Inflammatory macrophage treated with lipopolysaccharide for 4 hours (primary cell): Measurements from ENCODE around the gene FOXI3.
"Not testable (repeated sequence)": the region's sequence is repeated elsewhere in the genome, so short reads cannot be mapped to it uniquely, and the experiment has no call there.

ENCODE experiments used
- DNase-seq: peaks from one replicate; pipeline ENCODE4 v3.0.0-alpha.2; 2020

FOXI3 gene

DNA sequence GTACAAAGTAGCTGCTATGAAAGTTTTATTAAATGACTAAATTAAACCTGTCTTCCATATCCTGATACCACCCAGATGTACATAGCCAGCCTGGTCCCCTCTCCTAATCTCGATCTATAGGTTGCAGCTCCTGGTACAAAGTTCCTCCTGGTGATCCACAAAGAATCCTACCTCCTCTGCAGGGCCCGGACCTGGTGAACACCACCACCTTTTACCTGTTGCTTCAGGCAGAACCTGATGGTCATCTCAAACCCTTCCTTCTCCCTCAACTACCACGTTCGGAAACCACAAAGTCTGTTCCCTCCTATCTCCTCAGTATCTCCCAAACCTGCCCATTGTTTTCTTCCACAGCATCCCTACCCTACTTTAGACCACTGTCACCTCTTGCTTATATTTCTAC lies 15.5 kb downstream of the FOXI3 start:
- DNase-seq: no peak

- DNase-seq: no peak
These were observed 22.6 kb downstream of the FOXI3 start for GRCh38 chr2:88429929-88430328.

GRCh38 chr2:88423733-88424132 lies 28.8 kb downstream of the FOXI3 start:
- no peak for DNase-seq

GRCh38 chr2:88419051-88419450 lies 33.4 kb downstream of the FOXI3 start:
- DNase-seq: not testable (repeated sequence)

- DNase-seq: no peak
These were observed 36.4 kb downstream of the FOXI3 start for GRCh38 chr2:88416016-88416663.

DNA sequence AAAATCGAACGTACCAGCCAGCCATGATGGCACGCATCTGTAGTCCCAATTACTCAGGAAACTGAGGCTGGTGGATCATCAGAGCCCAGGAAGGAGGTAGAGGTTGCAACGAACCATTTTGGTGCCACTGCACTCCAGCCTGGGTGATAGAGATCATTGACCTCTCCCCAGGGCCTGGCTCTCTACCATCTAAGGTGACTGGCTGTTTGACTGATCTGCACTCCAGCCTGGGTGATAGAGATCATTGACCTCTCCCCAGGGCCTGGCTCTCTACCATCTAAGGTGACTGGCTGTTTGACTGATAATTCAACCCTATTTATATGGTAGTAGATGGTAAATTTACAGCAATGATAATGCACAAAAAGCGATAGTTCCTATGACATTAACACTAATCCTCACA lies 43.6 kb downstream of the FOXI3 start:
- DNase-seq: not testable (repeated sequence)

DNA sequence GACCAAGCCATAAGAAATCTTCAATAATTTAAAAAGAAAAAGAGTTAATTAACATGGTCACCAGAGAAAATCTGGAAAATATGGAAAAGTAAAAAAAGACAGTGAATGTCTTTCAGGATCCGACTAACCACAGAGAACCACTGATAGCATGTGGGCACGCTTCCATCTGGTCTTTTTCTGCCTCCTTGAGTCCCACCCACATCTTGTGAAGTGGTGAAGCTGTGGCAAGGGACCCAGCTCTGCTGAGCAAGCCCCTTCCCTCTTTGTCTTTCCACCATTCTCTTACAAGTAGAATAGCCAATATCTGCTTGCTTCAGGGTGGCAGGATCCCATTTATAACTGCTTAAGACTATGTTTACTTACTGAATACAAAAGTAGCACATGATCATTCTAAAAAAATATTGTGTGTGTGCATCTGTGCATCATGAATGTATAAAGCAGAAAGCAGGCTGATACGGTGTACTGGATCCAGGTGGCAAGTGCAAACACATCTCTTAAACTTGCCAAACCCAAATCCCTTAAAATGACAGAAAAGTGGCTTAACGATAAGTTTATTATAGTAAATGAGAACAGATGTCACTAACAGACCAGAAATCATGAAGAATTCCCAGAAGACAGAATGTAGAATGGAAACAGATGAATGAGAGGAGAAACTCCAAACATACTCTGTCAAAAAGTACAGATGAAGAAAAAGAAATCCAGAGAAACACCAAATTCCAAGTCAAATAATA lies 52.3 kb downstream of the FOXI3 start:
- no peak for DNase-seq

DNA sequence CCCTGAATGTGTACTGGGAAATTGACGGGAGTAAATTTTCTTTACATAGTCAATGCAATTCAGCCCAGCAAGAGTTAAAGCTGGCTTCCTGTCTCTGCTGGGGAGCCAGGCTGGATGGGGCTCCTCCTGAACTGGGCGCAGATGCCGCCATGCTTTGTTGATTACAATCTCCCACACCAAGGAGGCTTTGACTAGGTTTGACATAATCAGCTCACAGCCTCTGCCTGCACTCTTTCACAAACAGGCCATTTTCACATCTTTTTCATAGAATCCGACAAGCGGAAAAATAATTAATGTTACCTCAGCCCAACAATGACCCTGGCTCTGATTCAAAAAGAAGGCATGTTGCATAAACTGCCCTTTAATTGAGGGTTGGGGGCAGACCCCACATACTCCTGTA lies 54.3 kb downstream of the FOXI3 start:
- DNase-seq: no peak
